Muscle of leg (tissue), 11 donors: ENCODE measurements around the gene INSM1. TPM values are rescaled to one million over a fixed set of nuclear protein-coding genes. Genes with fewer than 3 reads are reported as not detected.

Source experiments
- DNase-seq: peaks from one replicate; pipeline ENCODE4 v3.0.0; 2013
- H3K27ac ChIP-seq: one replicate; pipeline ENCODE4 v1.5.1; 2013; ENCODE audit warnings: mild to moderate bottlenecking, low read length, control low read depth
- H3K27me3 ChIP-seq: one replicate; pipeline ENCODE4 v1.6.1; 2013; ENCODE audit warnings: low read length; ENCODE audit not compliant: control insufficient read depth, insufficient read depth
- H3K36me3 ChIP-seq: one replicate; pipeline ENCODE4 v1.6.1; 2013; ENCODE audit warnings: low read length; ENCODE audit not compliant: control insufficient read depth, insufficient read depth
- H3K4me1 ChIP-seq: one replicate; pipeline ENCODE4 v1.6.1; 2013; ENCODE audit warnings: low read length; ENCODE audit not compliant: control insufficient read depth, insufficient read depth
- H3K4me3 ChIP-seq: one replicate; pipeline ENCODE4 v1.5.1; 2013; ENCODE audit warnings: low read length, control low read depth
- H3K9me3 ChIP-seq: replicated peaks from 2 replicates; pipeline ENCODE4 v1.6.1; 2013; ENCODE audit warnings: low read depth, low read length; ENCODE audit not compliant: control insufficient read depth
- WGBS: methylation state at CpG from one replicate; pipeline ENCODE4 v1.1.5; 2013; ENCODE audit warnings: missing lambda C conversion rate; ENCODE audit not compliant: insufficient coverage; 5-methylcytosine and 5-hydroxymethylcytosine counted together
- polyA plus RNA-seq, 8 donors: library from polyadenylated mRNA; unstranded; fragments of 120-200 nt; gene quantifications; one replicate each; pipeline versions ENCODE4 v1.2.1 to v1.2.3, GENCODE V29; 2013; ENCODE audit warnings: inconsistent platforms in 1 of 8, low replicate concordance in 1 of 8; ENCODE audit not compliant: insufficient read length in 8 of 8, insufficient read depth in 1 of 8
- total RNA-seq: library from RNA; stranded (reverse); fragments of 120-200 nt; gene quantifications from one replicate; pipeline ENCODE4 v1.2.4, GENCODE V29; 2013

INSM1 gene
- total and polyA plus RNA-seq, 9 donors, result 0.04 to 0.48 (median 0.16) TPM

GRCh38 chr20:20405623-20406022, 37.7 kb downstream of the INSM1 start:
- no CpG with 5 or more reads among the region's 10 CpGs for WGBS
- H3K4me3 ChIP-seq, result no peak overlapping the region
- no peak for DNase-seq
- H3K36me3 ChIP-seq, result peaks cover 6% of the 10 kb centered on the region
- peaks cover 28% of the 10 kb centered on the region for H3K4me1 ChIP-seq
- H3K27ac ChIP-seq, result no peak overlapping the region
- H3K27me3 ChIP-seq, result no peaks in the 10 kb centered on the region
- H3K9me3 ChIP-seq, result no peaks in the 10 kb centered on the region

GRCh38 chr20:20406306-20406705, 38.4 kb downstream of the INSM1 start:
- 73% methylated on average over 2 of the region's 2 CpGs for WGBS
- Histone ChIP-seq H3K36me3 (peaks cover 6% of the 10 kb centered on the region), H3K4me3 (no peak overlapping the region), H3K27ac (no peak overlapping the region), H3K4me1 (peaks cover 30% of the 10 kb centered on the region), H3K27me3 (no peaks in the 10 kb centered on the region), H3K9me3 (no peaks in the 10 kb centered on the region)
- DNase-seq, result peak; percentile 63

GRCh38 chr20:20407891-20408805, 40.2 kb downstream of the INSM1 start:
- H3K4me1 ChIP-seq, result peaks cover 31% of the 10 kb centered on the region
- no CpG with 5 or more reads among the region's 6 CpGs for WGBS
- DNase-seq, result peak; percentile 68
- H3K36me3 ChIP-seq, result no peaks in the 10 kb centered on the region
- no peak overlapping the region for H3K27ac ChIP-seq
- no peaks in the 10 kb centered on the region for H3K9me3 ChIP-seq
- no peak overlapping the region for H3K4me3 ChIP-seq
- H3K27me3 ChIP-seq, result no peaks in the 10 kb centered on the region

- Histone ChIP-seq H3K4me1 (peaks cover 33% of the 10 kb centered on the region), H3K9me3 (no peaks in the 10 kb centered on the region), H3K36me3 (no peaks in the 10 kb centered on the region), H3K27ac (no peak overlapping the region), H3K27me3 (no peaks in the 10 kb centered on the region), H3K4me3 (no peak overlapping the region)
- DNase-seq, result no peak
- 86% methylated on average over 1 of the region's 4 CpGs for WGBS
These were observed 41.4 kb downstream of the INSM1 start for GRCh38 chr20:20409331-20409730.

GRCh38 chr20:20410678-20411077, 42.8 kb downstream of the INSM1 start:
- Histone ChIP-seq H3K27me3 (no peaks in the 10 kb centered on the region), H3K9me3 (no peaks in the 10 kb centered on the region), H3K36me3 (no peaks in the 10 kb centered on the region), H3K27ac (no peak overlapping the region), H3K4me3 (no peak overlapping the region), H3K4me1 (peaks cover 23% of the 10 kb centered on the region)
- WGBS, result no CpG with 5 or more reads among the region's 6 CpGs
- DNase-seq, result peak; percentile 23

- Histone ChIP-seq H3K4me3 (no peak overlapping the region), H3K4me1 (peaks cover 22% of the 10 kb centered on the region), H3K9me3 (no peaks in the 10 kb centered on the region), H3K36me3 (no peaks in the 10 kb centered on the region), H3K27me3 (no peaks in the 10 kb centered on the region), H3K27ac (no peak overlapping the region)
- no peak for DNase-seq
- WGBS, result 77% methylated on average over 8 of the region's 12 CpGs
These were observed 43.5 kb downstream of the INSM1 start for GRCh38 chr20:20411402-20411801.

GRCh38 chr20:20411836-20412235, 43.9 kb downstream of the INSM1 start:
- Histone ChIP-seq H3K36me3 (no peaks in the 10 kb centered on the region), H3K27ac (no peak overlapping the region), H3K27me3 (no peaks in the 10 kb centered on the region), H3K4me1 (peaks cover 18% of the 10 kb centered on the region), H3K4me3 (no peak overlapping the region), H3K9me3 (no peaks in the 10 kb centered on the region)
- DNase-seq, result no peak
- WGBS, result 73% methylated on average over 11 of the region's 17 CpGs

- Histone ChIP-seq H3K27ac (no peak overlapping the region), H3K4me3 (no peak overlapping the region), H3K36me3 (no peaks in the 10 kb centered on the region), H3K4me1 (peaks cover 11% of the 10 kb centered on the region), H3K9me3 (no peaks in the 10 kb centered on the region), H3K27me3 (no peaks in the 10 kb centered on the region)
- 52% methylated on average over 5 of the region's 9 CpGs for WGBS
- no peak for DNase-seq
These were observed 44.8 kb downstream of the INSM1 start for GRCh38 chr20:20412750-20413149.

GRCh38 chr20:20413810-20414281, 45.9 kb downstream of the INSM1 start:
- no peaks in the 10 kb centered on the region for H3K27me3 ChIP-seq
- no peaks in the 10 kb centered on the region for H3K36me3 ChIP-seq
- 46% methylated on average over 21 of the region's 21 CpGs for WGBS
- H3K4me1 ChIP-seq, result peaks cover 11% of the 10 kb centered on the region
- no peaks in the 10 kb centered on the region for H3K9me3 ChIP-seq
- H3K27ac ChIP-seq, result no peak overlapping the region
- no peak overlapping the region for H3K4me3 ChIP-seq
- DNase-seq, result no peak

GRCh38 chr20:20414640-20415220, 46.8 kb downstream of the INSM1 start:
- H3K27ac ChIP-seq, result no peak overlapping the region
- H3K4me3 ChIP-seq, result no peak overlapping the region
- WGBS, result 100% methylated on average over 1 of the region's 5 CpGs
- H3K9me3 ChIP-seq, result no peaks in the 10 kb centered on the region
- no peaks in the 10 kb centered on the region for H3K27me3 ChIP-seq
- no peak for DNase-seq
- no peaks in the 10 kb centered on the region for H3K36me3 ChIP-seq
- peaks cover 5% of the 10 kb centered on the region for H3K4me1 ChIP-seq
